ENCODE data around the gene NUF2. TPM values are rescaled to one million over a fixed set of nuclear protein-coding genes. Genes with fewer than 3 reads are reported as not detected.

The NUF2 gene
- total RNA-seq, 3 donors from 2014 or later, result 0.29 to 1.3 TPM; not detected in 1

DNA sequence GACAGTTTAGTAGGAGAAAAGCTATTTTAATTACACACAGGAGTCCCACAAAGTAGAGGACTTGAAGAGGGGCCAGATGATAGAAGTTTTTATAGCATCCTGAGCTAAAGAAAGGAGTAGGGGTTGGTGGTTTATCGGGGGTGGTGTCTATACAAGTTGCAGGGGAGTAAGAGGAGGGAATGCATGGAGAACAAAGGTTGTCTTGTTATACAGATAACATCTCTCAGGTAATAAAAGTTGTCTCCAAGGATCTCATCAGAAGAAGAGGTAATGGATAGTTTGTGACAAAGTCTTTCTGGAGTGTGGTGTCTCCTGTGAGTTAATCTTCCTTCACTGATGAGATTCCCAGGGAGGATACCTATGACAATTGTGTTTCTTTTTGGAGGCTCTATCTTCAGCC, 23.4 kb upstream of the NUF2 start:
- intact Hi-C loops (cut with DNase I; ENCODE audit: low total_unique reads), result no loop called here
- no peaks in the 10 kb centered on the region for H3K36me3 ChIP-seq
- no peak overlapping the region for H3K4me3 ChIP-seq
- no peak overlapping the region for H3K27ac ChIP-seq
- H3K9me3 ChIP-seq, result no peaks in the 10 kb centered on the region
- no peaks in the 10 kb centered on the region for H3K4me1 ChIP-seq
- TF ChIP-seq POLR2AphosphoS5 (IDR thresholded peaks at IDR 0.05) (no peak), POLR2A (IDR thresholded peaks at IDR 0.05) (no peak)
- TF ChIP-seq, protein P1, sequence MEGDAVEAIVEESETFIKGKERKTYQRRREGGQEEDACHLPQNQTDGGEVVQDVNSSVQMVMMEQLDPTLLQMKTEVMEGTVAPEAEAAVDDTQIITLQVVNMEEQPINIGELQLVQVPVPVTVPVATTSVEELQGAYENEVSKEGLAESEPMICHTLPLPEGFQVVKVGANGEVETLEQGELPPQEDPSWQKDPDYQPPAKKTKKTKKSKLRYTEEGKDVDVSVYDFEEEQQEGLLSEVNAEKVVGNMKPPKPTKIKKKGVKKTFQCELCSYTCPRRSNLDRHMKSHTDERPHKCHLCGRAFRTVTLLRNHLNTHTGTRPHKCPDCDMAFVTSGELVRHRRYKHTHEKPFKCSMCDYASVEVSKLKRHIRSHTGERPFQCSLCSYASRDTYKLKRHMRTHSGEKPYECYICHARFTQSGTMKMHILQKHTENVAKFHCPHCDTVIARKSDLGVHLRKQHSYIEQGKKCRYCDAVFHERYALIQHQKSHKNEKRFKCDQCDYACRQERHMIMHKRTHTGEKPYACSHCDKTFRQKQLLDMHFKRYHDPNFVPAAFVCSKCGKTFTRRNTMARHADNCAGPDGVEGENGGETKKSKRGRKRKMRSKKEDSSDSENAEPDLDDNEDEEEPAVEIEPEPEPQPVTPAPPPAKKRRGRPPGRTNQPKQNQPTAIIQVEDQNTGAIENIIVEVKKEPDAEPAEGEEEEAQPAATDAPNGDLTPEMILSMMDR (IDR thresholded peaks at IDR 0.05), result no peak
- DNase-seq (ENCODE audit: low spot score in 2 of 2), result no peak
- H3K27me3 ChIP-seq, result no peaks in the 10 kb centered on the region

DNA sequence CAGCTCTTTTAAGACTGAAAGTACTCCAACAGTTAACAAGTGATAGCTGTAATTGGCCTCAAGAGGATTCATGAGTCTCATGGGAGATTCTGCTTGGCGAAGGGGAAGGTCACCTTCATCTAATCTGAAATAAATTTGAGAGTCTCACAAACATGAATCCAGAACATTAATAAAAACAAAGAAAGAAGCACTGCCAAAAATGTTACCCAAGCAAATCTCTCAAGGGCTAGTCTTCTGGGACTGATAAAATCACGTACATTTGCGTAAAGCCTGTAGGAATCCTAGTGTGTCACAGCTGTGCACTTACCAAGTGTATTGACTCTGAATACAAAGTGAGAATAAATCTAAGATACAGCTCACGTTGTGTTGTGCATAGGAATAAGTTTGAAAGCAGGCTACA, 21.2 kb upstream of the NUF2 start:
- TF ChIP-seq POLR2AphosphoS5 (IDR thresholded peaks at IDR 0.05) (no peak), POLR2A (IDR thresholded peaks at IDR 0.05) (no peak)
- TF ChIP-seq, protein P1 (IDR thresholded peaks at IDR 0.05), result no peak
- H3K27me3 ChIP-seq, result no peaks in the 10 kb centered on the region
- intact Hi-C loops (cut with DNase I; ENCODE audit: low total_unique reads), result no loop called here
- H3K9me3 ChIP-seq, result no peaks in the 10 kb centered on the region
- H3K4me3 ChIP-seq, result no peak overlapping the region
- no peak overlapping the region for H3K27ac ChIP-seq
- H3K36me3 ChIP-seq, result no peaks in the 10 kb centered on the region
- no peaks in the 10 kb centered on the region for H3K4me1 ChIP-seq
- no peak for DNase-seq (ENCODE audit: low spot score in 2 of 2)

DNA sequence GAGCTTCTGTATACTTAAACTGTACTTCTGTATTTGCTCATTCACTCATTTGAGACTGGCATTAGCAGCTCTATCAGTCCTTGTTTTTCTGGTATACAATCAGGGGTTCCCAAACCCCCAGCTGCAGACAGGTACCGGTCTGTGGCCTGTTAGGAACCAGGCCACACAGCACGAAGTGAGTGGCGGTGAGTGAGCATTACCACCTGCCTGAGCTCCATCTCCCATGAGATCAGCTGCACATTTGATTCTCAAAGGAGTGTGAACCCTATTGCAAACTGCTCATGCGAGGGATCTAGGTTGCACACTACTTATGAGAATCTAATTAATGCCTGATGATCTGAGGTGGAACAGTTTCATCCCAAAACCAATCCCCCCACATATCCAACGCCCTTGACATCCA, 18.2 kb upstream of the NUF2 start:
- Histone ChIP-seq H3K4me1 (no peaks in the 10 kb centered on the region), H3K4me3 (no peak overlapping the region), H3K9me3 (no peaks in the 10 kb centered on the region), H3K36me3 (no peaks in the 10 kb centered on the region), H3K27me3 (no peaks in the 10 kb centered on the region), H3K27ac (no peak overlapping the region)
- intact Hi-C loops (cut with DNase I; ENCODE audit: low total_unique reads), result no loop called here
- no peak for TF ChIP-seq POLR2A (IDR thresholded peaks at IDR 0.05)
- TF ChIP-seq, protein P1 (IDR thresholded peaks at IDR 0.05), result no peak
- TF ChIP-seq POLR2AphosphoS5 (IDR thresholded peaks at IDR 0.05), result no peak
- DNase-seq (ENCODE audit: low spot score in 2 of 2), result no peak

DNA sequence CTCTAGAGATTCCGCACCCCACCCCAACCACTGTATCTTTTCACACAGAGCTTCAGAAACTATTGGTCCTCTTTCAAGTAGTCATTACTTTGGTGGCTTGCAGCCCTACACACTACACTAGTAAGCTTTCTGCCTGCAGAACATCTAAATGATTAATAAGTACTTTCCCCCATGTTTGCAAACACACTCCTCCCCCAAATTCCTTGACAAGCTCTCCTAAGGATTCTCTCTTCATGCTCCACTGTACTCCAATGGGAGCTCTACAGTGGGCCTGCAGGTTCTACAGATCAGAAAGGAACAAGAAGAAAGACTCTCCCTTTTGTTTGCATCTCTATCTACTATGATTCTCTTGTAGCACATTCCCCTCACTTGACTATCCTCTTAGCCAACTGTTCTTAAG, 16.3 kb upstream of the NUF2 start:
- no peak overlapping the region for H3K27ac ChIP-seq
- no peaks in the 10 kb centered on the region for H3K9me3 ChIP-seq
- no peaks in the 10 kb centered on the region for H3K4me1 ChIP-seq
- intact Hi-C loops (cut with DNase I; ENCODE audit: low total_unique reads), result no loop called here
- no peaks in the 10 kb centered on the region for H3K27me3 ChIP-seq
- TF ChIP-seq, protein P1 (IDR thresholded peaks at IDR 0.05), result no peak
- H3K36me3 ChIP-seq, result no peaks in the 10 kb centered on the region
- H3K4me3 ChIP-seq, result no peak overlapping the region
- no peak for DNase-seq (ENCODE audit: low spot score in 2 of 2)

DNA sequence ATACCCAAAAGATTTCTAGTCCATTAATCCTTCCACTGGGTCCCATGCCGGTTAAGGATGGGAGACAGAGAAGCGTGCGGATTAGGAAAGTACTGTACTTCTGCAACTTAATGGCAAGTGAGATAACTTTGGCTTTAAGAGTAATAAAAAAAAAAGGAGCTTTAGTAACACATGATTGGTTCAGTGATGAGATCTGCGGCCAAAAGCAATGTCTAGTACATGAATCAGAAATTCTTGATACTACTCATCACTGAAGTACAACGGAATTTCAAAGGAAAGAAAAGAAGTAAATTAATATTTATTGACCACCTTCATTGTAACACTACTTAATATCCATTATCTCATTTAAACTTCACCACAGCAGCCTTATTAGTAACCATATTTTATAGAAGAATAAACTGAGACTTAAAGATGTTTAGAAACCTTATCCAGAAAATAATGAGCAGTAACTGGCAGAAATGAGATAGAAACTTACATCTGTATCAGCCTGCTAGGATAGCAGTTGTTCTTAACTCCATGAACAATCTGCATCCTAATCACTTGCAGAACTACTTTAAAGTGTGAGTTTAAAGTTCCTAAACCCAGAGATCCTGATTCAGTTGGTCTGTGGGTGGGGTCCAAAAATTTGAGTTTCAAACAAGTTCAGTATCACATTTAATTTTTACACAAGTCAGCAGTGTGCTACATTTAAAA, 14.1 kb upstream of the NUF2 start:
- Histone ChIP-seq H3K4me1 (no peaks in the 10 kb centered on the region), H3K27me3 (no peaks in the 10 kb centered on the region), H3K9me3 (no peaks in the 10 kb centered on the region), H3K36me3 (no peaks in the 10 kb centered on the region), H3K4me3 (no peak overlapping the region), H3K27ac (no peak overlapping the region)
- no peak for DNase-seq (ENCODE audit: low spot score in 2 of 2)
- intact Hi-C loops (cut with DNase I; ENCODE audit: low total_unique reads), result no loop called here
- no peak for TF ChIP-seq POLR2AphosphoS5 (IDR thresholded peaks at IDR 0.05)
- TF ChIP-seq POLR2A (IDR thresholded peaks at IDR 0.05), result no peak
- TF ChIP-seq, protein P1 (IDR thresholded peaks at IDR 0.05), result no peak
